Hematopoietic multipotent progenitor cell treated with erythropoietin and hydrocortisone succinate and interleukin-3 and kit ligand, for 15 days (in vitro differentiated cells): Measurements from ENCODE around the gene GCK.

Experiments
- DNase-seq: peaks from one replicate; pipeline ENCODE4 v3.0.0-alpha.2; 2015; ENCODE audit warnings: low spot score

Gene GCK

GRCh38 chr7:44103923-44104859 lies 85.0 kb downstream of the GCK start, which contains the start of gene AEBP1:
Gene AEBP1, plus strand, starts transcription at chr7:44104345. Its CDS starts 321 bp downstream, at chr7:44104666.
- no peak for DNase-seq

GRCh38 chr7:44103566-44103922 lies 85.7 kb downstream of the GCK start:
- no peak for DNase-seq

- no peak for DNase-seq
Measured at GRCh38 chr7:44102846-44103565, 86.2 kb downstream of the GCK start.

- no peak for DNase-seq
Measured at GRCh38 chr7:44101966-44102845, 87.0 kb downstream of the GCK start.

- DNase-seq, result no peak
Measured at GRCh38 chr7:44101303-44101965, 87.8 kb downstream of the GCK start.

GRCh38 chr7:44100458-44101302 lies 88.6 kb downstream of the GCK start:
- no peak for DNase-seq

GRCh38 chr7:44099669-44100068 lies 89.6 kb downstream of the GCK start:
- DNase-seq, result no peak

- DNase-seq, result no peak
Measured at GRCh38 chr7:44098092-44099068, 90.9 kb downstream of the GCK start.

GRCh38 chr7:44097064-44097932 lies 91.9 kb downstream of the GCK start:
- DNase-seq, result no peak

- no peak for DNase-seq
Measured at GRCh38 chr7:44096326-44096881, 92.8 kb downstream of the GCK start.

GRCh38 chr7:44095781-44096180 lies 93.5 kb downstream of the GCK start:
- DNase-seq, result no peak

GRCh38 chr7:44094883-44095592 lies 94.2 kb downstream of the GCK start:
- DNase-seq, result no peak

- no peak for DNase-seq
Measured at GRCh38 chr7:44094365-44094764, 94.9 kb downstream of the GCK start.
